NB4 (cell line): ENCODE measurements around the gene PRADC1.

Experiments used
- MYC ChIP-seq: IDR thresholded peaks from 2 replicates; pipeline ENCODE4 v1.6.1; 2011; ENCODE audit warnings: low read depth, low read length
- POLR2A ChIP-seq: IDR thresholded peaks from 2 replicates; pipeline ENCODE4 v1.6.1; 2011; ENCODE audit warnings: mild to moderate bottlenecking; ENCODE audit not compliant: insufficient read length; ENCODE audit errors: extremely low read depth
- TF ChIP-seq, protein P1 (sequence below): IDR thresholded peaks from one replicate; pipeline ENCODE4 v1.5.1; 2012; ENCODE audit warnings: low read depth, low read length

- no peak for TF ChIP-seq MYC
- TF ChIP-seq POLR2A, result no peak
- TF ChIP-seq, protein P1, sequence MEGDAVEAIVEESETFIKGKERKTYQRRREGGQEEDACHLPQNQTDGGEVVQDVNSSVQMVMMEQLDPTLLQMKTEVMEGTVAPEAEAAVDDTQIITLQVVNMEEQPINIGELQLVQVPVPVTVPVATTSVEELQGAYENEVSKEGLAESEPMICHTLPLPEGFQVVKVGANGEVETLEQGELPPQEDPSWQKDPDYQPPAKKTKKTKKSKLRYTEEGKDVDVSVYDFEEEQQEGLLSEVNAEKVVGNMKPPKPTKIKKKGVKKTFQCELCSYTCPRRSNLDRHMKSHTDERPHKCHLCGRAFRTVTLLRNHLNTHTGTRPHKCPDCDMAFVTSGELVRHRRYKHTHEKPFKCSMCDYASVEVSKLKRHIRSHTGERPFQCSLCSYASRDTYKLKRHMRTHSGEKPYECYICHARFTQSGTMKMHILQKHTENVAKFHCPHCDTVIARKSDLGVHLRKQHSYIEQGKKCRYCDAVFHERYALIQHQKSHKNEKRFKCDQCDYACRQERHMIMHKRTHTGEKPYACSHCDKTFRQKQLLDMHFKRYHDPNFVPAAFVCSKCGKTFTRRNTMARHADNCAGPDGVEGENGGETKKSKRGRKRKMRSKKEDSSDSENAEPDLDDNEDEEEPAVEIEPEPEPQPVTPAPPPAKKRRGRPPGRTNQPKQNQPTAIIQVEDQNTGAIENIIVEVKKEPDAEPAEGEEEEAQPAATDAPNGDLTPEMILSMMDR, result no peak
Measured at GRCh38 chr2:73265298-73266060, 32.4 kb upstream of the PRADC1 start.
